ENCODE measurements around the gene RIN1. TPM values are rescaled to one million over a fixed set of nuclear protein-coding genes. Genes with fewer than 3 reads are reported as not detected.
"Not testable (repeated sequence)": the region's sequence is repeated elsewhere in the genome, so short reads cannot be mapped to it uniquely, and the experiment has no call there.

Gene RIN1
- total RNA-seq, 2 donors from 2014 or later, result 0.99 to 11.4 TPM

DNA sequence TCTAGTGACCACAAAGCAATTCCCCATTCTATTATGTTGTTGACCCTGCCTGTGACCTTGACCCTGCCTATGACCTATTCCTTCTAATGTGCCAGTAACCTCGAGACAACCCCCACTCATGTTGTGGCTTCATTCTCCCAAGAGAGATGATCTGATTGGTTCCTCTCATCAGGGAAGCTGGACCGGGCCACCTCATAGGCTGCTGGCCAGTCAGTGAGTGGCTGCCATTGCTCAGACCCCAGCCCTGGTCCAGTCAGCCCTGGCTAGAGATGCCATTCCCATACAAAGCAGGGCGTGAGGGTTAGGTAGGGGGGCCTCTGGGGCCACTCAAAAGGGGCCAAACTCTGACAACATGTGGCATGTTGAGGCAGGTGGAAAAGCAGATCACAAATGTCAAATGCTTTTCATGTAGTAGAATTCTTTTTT lies 23.4 kb upstream of the RIN1 start:
- DNase-seq (no peak), ATAC-seq (no peak)
- WGBS, 2 donors, result 70 to 72% methylated on average over 3 of the region's 3 CpGs
- TF ChIP-seq POLR2A (IDR thresholded peaks at IDR 0.05), result no peak
- TF ChIP-seq, protein P1, sequence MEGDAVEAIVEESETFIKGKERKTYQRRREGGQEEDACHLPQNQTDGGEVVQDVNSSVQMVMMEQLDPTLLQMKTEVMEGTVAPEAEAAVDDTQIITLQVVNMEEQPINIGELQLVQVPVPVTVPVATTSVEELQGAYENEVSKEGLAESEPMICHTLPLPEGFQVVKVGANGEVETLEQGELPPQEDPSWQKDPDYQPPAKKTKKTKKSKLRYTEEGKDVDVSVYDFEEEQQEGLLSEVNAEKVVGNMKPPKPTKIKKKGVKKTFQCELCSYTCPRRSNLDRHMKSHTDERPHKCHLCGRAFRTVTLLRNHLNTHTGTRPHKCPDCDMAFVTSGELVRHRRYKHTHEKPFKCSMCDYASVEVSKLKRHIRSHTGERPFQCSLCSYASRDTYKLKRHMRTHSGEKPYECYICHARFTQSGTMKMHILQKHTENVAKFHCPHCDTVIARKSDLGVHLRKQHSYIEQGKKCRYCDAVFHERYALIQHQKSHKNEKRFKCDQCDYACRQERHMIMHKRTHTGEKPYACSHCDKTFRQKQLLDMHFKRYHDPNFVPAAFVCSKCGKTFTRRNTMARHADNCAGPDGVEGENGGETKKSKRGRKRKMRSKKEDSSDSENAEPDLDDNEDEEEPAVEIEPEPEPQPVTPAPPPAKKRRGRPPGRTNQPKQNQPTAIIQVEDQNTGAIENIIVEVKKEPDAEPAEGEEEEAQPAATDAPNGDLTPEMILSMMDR (IDR thresholded peaks at IDR 0.05), result no peak
- H3K27me3 ChIP-seq, result no peaks in the 10 kb centered on the region
- intact Hi-C loops (cut with DNase I), result no loop called here
- no peak overlapping the region for H3K4me3 ChIP-seq
- H3K27ac ChIP-seq, result no peak overlapping the region
- peaks cover 15% of the 10 kb centered on the region for H3K4me1 ChIP-seq
- H3K36me3 ChIP-seq (replicated peaks in 1 of 2; ENCODE audit: insufficient read depth in 1 of 2, low read depth in 2 of 2), result no peaks in the 10 kb centered on the region
- no peaks in the 10 kb centered on the region for H3K9me3 ChIP-seq

- intact Hi-C loops (cut with DNase I); H3K36me3 ChIP-seq (replicated peaks in 1 of 2; ENCODE audit: insufficient read depth in 1 of 2, low read depth in 2 of 2); H3K9me3 ChIP-seq; H3K27me3 ChIP-seq; ATAC-seq; H3K4me3 ChIP-seq: not testable (repeated sequence)
- H3K27ac ChIP-seq, result peak overlapping the region; percentile 83 to 98 (median 90)
- WGBS, 2 donors, result 35 to 53% methylated on average over 8 of the region's 8 CpGs
- H3K4me1 ChIP-seq, result peaks cover 71% of the 10 kb centered on the region
- peak in 1 of 4 donors; percentile 29 for DNase-seq
These were observed 14.5 kb upstream of the RIN1 start for GRCh38 chr11:66350560-66351235.

GRCh38 chr11:66349084-66349386 lies 12.8 kb upstream of the RIN1 start:
- DNase-seq (peak in 1 of 4 donors; percentile 15), ATAC-seq (no peak)
- 37 to 54% methylated on average over 2 of the region's 2 CpGs for whole genome bisulfite sequencing, 2 donors
- no peaks in the 10 kb centered on the region for H3K27me3 ChIP-seq
- no peaks in the 10 kb centered on the region for H3K36me3 ChIP-seq (replicated peaks in 1 of 2; ENCODE audit: insufficient read depth in 1 of 2, low read depth in 2 of 2)
- H3K27ac ChIP-seq, result peak overlapping the region; percentile 16 to 98 (median 86)
- no peak overlapping the region for H3K4me3 ChIP-seq
- H3K4me1 ChIP-seq, result peaks cover 84% of the 10 kb centered on the region
- H3K9me3 ChIP-seq, result no peaks in the 10 kb centered on the region
- TF ChIP-seq, protein P1 (IDR thresholded peaks at IDR 0.05), result no peak
- TF ChIP-seq POLR2A (IDR thresholded peaks at IDR 0.05), result no peak
- intact Hi-C loops (cut with DNase I), result no loop called here

GRCh38 chr11:66347425-66348276 lies 11.4 kb upstream of the RIN1 start, which contains the start of gene B4GAT1:
Gene B4GAT1 (minus strand): TSS chr11:66347629. CDS start chr11:66347545, 84 bp downstream.
- TF ChIP-seq POLR2A (IDR thresholded peaks at IDR 0.05), result peak in 2 of 3 donors; percentile 66 to 67
- TF ChIP-seq, protein P1 (IDR thresholded peaks at IDR 0.05), result no peak
- H3K27me3 ChIP-seq, result no peaks in the 10 kb centered on the region
- H3K4me1 ChIP-seq, result peaks cover 79% of the 10 kb centered on the region
- DNase-seq, result peak; percentile 89 to 93 (median 91)
- H3K27ac ChIP-seq, result peak within 1 kb of the TSS; percentile 83 to 98 (median 90)
- H3K4me3 ChIP-seq, result peak within 1 kb of the TSS; percentile 53 to 71
- no peaks in the 10 kb centered on the region for H3K9me3 ChIP-seq
- intact Hi-C loops (cut with DNase I), result no loop called here
- H3K36me3 ChIP-seq (replicated peaks in 1 of 2; ENCODE audit: insufficient read depth in 1 of 2, low read depth in 2 of 2), result no peaks in the 10 kb centered on the region
- 0% methylated on average over 20 to 57 of the region's 101 CpGs for WGBS, 2 donors
- ATAC-seq, result peak; percentile 65
